GM23248 (cell line): Measurements from ENCODE around the gene PIGP.

Experiments used
- EZH2 ChIP-seq: fragments of 200-600 bp; sonication (generic); IDR thresholded peaks from 2 replicates; pipeline ENCODE4 v1.6.1; 2018; ENCODE audit warnings: antibody characterized with exemption, mild to moderate bottlenecking; ENCODE audit not compliant: insufficient read depth, poor library complexity, severe bottlenecking
- EZH2phosphoT487 ChIP-seq: fragments of 200-600 bp; sonication (generic); IDR thresholded peaks from 2 replicates; pipeline ENCODE4 v1.6.1; 2018; ENCODE audit warnings: antibody characterized with exemption, moderate library complexity, mild to moderate bottlenecking, low read depth; ENCODE audit not compliant: insufficient read depth

DNA sequence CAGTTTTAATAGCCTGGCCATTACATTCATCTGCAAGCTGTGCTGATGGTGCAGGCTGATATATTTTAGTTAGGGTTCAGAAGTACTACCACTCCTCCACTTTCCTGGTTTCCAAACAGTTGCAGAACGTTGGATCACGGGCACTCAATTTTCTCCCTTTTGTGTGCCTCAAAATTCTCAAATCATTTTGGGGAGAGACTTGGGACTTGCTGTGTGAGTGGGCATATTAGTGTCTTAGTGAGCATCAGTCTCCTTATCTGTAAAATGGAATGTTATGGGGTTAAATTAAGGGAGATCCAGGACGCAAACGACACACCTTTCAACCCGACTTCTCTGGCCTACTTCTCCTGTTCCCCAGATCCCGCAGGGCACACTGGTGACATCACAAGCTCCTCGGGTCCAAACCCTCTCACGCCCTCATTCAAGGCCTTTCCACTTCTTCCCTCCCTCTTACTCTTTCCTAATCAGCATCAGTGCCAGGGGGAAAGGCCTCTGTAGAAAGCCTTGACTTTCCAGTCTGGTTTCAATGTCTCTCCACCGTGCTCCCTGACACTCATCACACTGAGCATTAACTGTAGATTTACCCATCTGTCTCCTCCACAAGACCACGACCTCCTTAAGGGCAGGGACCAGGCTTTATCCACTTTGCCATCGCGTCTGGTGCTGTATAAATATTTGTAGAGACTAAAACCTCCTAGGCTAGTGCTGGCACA is 1.2 kb downstream of the PIGP start:
- TF ChIP-seq EZH2 (no peak), EZH2phosphoT487 (no peak)
